Stimulated activated memory B cell treated with anti-CD40 and anti-IgM and Interleukin-4, amounts not matched to agents 10 μg/mL and 1 μg/mL and 100 μg/mL, for 72 hours (primary cell): ENCODE results near the gene CALB2.

Source experiments
- ATAC-seq: fragments of 150-1000 bp; cut with Tn5 transposase; 2 replicates; pipeline ENCODE4 v1.10.0; 2021
- H3K27ac Mint-ChIP-seq: one replicate; pipeline ENCODE4 v1.8.0; 2022; ENCODE audit warnings: mild to moderate bottlenecking, mixed read lengths
- H3K27me3 Mint-ChIP-seq: one replicate; pipeline ENCODE4 v1.8.0; 2022; ENCODE audit warnings: mixed read lengths
- H3K36me3 Mint-ChIP-seq: one replicate; pipeline ENCODE4 v1.8.0; 2022; ENCODE audit warnings: mixed read lengths
- H3K4me1 Mint-ChIP-seq: one replicate; pipeline ENCODE4 v1.8.0; 2022; ENCODE audit warnings: mixed read lengths
- H3K4me3 Mint-ChIP-seq: one replicate; pipeline ENCODE4 v1.8.0; 2022; ENCODE audit warnings: mild to moderate bottlenecking, moderate library complexity, mixed read lengths
- H3K9me3 Mint-ChIP-seq: one replicate; pipeline ENCODE4 v1.8.0; 2022; ENCODE audit warnings: mixed read lengths

The CALB2 gene

DNA sequence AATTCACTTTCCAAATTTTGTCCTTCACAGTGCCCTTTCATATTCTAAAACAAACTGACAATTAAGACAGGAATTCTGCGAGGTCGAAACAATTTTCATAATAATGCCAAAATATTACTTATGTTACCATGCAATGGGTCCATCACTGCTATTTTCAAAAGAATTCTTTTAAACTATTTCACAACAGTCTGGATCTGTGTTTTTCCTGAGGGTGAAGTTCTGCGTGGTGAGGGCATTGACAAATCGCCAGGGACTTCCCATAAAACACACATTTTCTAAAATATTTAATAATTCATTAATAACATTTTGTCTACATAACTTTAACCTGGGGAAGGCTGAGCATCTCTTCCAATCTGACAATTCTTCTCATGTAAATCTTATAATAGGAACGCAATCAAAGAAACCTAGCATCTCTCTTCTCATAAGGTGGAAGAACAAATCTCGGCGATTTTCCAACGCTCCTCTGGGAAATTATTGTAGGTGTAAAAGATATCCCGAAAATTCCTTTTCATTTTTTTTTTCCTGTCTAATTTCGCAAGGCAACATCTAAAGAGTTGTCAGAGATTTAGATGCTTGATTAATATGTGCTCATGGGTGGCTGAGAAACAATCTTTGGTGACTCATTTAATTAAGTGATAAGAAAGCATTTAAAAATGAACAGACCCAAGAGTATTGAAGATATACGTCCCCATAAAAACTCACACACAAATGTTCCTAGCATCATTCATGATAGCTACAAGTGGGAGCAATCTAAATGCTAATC lies 41.5 kb downstream of the CALB2 start:
- H3K4me3 Mint-ChIP-seq: no peak overlapping the region
- no peak overlapping the region for H3K27ac Mint-ChIP-seq
- no peaks in the 10 kb centered on the region for H3K4me1 Mint-ChIP-seq
- H3K9me3 Mint-ChIP-seq: peaks cover 4% of the 10 kb centered on the region
- peaks cover 45% of the 10 kb centered on the region for H3K27me3 Mint-ChIP-seq
- no peak for ATAC-seq
- H3K36me3 Mint-ChIP-seq: no peaks in the 10 kb centered on the region

DNA sequence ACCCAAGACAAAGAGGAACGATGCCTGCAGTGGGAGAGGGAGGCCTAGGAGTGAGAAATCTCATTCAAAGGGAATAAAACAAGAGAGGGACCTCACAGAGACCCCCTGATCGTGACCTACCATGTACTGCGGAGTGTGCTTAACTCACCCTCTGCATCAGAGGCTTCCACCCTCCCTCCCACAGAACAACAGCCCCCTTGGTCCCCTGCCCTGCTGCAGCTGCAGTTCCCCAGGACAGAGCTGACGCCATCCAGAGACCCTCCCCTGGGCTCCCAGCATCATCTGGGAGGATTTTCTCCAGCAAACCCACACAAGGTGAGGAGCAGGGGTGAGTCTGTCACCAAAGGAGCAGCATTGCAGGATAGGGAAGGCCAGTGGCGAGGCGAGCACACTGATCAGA lies 43.5 kb downstream of the CALB2 start:
- no peak overlapping the region for H3K4me3 Mint-ChIP-seq
- no peaks in the 10 kb centered on the region for H3K4me1 Mint-ChIP-seq
- H3K36me3 Mint-ChIP-seq: no peaks in the 10 kb centered on the region
- H3K27ac Mint-ChIP-seq: no peak overlapping the region
- H3K27me3 Mint-ChIP-seq: peaks cover 45% of the 10 kb centered on the region
- peaks cover 4% of the 10 kb centered on the region for H3K9me3 Mint-ChIP-seq
- ATAC-seq: no peak

DNA sequence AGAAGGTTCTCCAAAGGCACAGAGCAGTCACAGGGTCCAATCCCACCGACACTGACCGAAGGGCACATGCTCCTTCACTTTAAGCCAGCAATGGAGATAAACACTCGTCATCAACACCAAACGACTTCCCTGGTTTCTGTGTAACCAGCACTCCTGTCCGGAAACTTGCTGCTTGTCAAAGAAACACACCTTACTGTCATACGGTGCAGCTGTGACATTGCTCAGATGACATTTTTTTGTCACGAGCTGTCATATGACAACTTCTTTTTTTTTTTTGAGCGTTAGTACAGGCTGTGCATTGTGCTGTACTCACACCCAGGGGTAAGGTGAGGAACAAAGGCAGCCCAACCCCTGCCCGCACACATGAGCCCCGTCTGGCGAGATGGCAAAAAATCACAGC lies 44.2 kb downstream of the CALB2 start:
- ATAC-seq: no peak
- Mint-ChIP-seq H3K27me3 (peaks cover 41% of the 10 kb centered on the region), H3K9me3 (peaks cover 4% of the 10 kb centered on the region), H3K4me3 (no peak overlapping the region), H3K4me1 (no peaks in the 10 kb centered on the region), H3K36me3 (no peaks in the 10 kb centered on the region), H3K27ac (no peak overlapping the region)

DNA sequence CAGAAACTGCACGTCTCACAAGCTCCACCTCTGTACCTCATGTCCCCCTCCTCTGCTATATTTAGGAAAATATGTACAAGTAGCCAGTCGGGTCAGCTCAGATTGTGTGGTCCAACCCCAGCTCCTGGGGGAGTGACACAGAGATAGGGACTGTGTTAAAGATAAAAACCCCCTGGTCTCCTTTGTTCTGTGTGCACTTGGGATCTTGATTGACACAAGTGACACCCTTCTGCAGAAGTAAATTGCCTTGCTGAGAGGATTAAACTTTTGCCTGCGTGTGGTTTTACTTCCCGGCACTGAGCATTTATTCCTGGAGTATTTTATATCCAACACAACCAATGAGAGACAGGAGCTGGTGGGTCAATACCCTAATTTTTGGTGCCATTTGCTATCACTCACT lies 45.8 kb downstream of the CALB2 start:
- Mint-ChIP-seq H3K27me3 (peaks cover 49% of the 10 kb centered on the region), H3K36me3 (no peaks in the 10 kb centered on the region), H3K4me1 (no peaks in the 10 kb centered on the region), H3K27ac (no peak overlapping the region), H3K4me3 (no peak overlapping the region), H3K9me3 (peaks cover 4% of the 10 kb centered on the region)
- no peak for ATAC-seq

DNA sequence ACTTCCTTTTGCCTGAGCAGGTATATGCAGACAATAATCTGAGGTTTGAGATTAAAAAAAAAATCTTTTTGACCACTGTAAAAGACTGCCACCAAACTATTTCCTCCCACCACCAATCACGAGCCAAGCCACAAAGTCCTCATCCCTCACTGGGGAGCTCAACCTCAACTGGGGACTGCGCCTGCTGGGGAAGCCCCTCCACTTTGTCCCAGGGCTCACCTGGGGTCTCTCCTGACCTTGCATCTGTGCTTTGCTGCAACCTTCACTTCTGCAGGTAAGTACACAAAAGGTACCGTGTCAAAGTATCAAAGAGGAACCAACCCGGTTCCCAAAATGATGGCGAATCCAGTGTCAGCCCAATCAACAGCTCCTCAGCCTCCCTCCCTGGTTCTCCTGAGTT lies 47.8 kb downstream of the CALB2 start:
- Mint-ChIP-seq H3K4me3 (no peak overlapping the region), H3K36me3 (no peaks in the 10 kb centered on the region), H3K9me3 (peaks cover 4% of the 10 kb centered on the region), H3K4me1 (no peaks in the 10 kb centered on the region), H3K27me3 (peaks cover 68% of the 10 kb centered on the region), H3K27ac (no peak overlapping the region)
- no peak for ATAC-seq

DNA sequence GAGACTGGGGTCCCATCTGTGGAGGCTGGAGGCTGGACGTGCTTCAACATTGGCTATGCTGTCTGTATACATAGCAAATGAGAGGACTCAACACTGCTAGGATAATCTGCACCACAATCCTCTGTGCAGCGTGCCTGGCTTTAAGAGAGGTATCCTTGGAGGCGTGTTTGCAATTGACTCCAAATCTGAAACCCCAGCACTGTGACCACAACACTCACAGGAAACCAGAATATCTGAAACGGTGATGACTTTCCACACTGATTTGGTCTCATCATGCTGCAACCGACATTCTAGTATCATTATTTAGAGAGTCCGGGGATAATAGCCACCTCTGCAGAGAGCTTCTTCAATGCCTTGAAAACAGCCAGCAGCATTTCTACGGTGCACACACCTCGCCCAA lies 48.2 kb downstream of the CALB2 start:
- no peaks in the 10 kb centered on the region for H3K36me3 Mint-ChIP-seq
- no peak overlapping the region for H3K4me3 Mint-ChIP-seq
- ATAC-seq: no peak
- H3K9me3 Mint-ChIP-seq: peaks cover 4% of the 10 kb centered on the region
- no peak overlapping the region for H3K27ac Mint-ChIP-seq
- H3K27me3 Mint-ChIP-seq: peaks cover 69% of the 10 kb centered on the region
- no peaks in the 10 kb centered on the region for H3K4me1 Mint-ChIP-seq

DNA sequence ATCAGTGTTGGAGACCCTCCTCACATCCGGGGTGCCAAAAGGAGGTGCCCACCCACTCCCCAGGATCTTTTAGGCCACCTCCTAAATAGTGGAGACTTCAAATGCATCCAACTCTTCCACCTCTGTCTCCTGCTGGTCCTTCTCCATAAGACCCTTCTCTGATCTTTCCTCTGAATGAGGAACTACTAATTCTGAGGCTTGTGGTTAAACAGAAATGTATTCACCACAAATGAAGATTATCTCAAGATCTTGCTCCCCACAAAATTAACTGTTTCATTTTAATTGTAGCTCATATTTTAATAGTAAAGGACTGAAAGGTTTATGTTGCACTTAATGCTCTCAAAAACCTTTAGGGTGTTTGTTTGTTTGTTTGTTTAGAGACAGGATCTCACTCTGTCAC lies 49.2 kb downstream of the CALB2 start:
- peaks cover 69% of the 10 kb centered on the region for H3K27me3 Mint-ChIP-seq

DNA sequence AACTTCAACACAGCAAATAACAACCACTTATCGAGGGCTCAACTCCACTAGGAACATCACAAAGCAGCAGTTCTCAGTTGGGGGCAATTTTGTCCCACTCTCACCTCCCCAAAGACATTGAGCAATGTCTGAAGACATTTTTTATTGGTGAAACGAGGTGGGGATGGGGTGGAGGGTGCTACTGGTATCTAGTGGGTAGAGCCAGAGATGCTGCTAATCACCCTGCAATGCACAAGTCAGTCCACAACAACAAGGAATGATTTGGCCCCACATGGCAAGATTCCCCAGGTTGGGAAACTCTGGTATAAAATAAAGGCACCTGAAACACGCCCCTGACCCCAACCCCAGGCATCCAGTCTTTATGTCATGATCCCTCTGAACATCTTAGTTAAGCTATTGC lies 50.0 kb downstream of the CALB2 start:
- Mint-ChIP-seq H3K27ac (no peak overlapping the region), H3K36me3 (no peaks in the 10 kb centered on the region), H3K4me3 (no peak overlapping the region), H3K27me3 (peaks cover 64% of the 10 kb centered on the region), H3K9me3 (peaks cover 4% of the 10 kb centered on the region), H3K4me1 (peaks cover 11% of the 10 kb centered on the region)
- no peak for ATAC-seq

More for the DNA sequence above, 49.2 kb downstream of the CALB2 start:
- Mint-ChIP-seq H3K4me1 (peaks cover 8% of the 10 kb centered on the region), H3K27ac (no peak overlapping the region), H3K36me3 (no peaks in the 10 kb centered on the region), H3K9me3 (peaks cover 4% of the 10 kb centered on the region), H3K4me3 (no peak overlapping the region)
- no peak for ATAC-seq

DNA sequence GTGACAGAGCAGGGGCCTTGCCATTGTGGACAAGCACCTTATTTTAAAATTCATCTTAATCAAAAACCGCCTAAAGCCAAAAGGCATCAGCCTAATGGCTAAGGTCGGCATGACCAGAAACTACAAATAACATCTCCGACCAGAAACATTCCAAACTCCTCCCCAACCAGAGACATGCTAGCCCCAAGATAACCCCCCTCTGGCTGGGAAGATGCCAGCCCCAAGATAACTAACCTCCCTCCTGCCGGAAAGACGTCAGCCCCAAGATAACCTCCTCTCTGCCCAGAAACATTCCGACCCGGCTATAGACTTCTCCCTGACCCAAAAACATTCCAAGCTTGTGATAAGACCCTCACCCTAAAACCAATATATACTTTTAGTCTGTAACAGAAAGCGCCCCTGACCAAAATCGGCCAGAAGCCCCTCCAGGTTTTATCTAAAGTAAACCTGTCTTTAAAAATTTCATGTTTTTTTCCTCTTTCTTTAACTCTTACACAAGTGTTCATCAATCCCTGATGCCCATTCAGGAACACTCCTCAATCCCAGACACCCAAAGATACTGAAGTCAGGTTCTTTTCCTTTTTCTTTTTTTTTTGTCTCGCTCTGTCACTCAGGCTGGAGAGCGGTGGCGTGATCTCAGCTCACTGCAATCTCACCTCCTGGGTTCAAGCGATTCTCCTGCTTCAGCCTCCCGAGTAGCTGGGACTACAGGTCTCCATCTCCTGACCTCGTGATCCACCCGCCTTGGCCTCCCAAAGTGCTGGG lies 50.7 kb downstream of the CALB2 start:
- ATAC-seq: no peak
- Mint-ChIP-seq H3K4me3 (no peak overlapping the region), H3K4me1 (peaks cover 11% of the 10 kb centered on the region), H3K27me3 (peaks cover 64% of the 10 kb centered on the region), H3K27ac (no peak overlapping the region), H3K9me3 (peaks cover 2% of the 10 kb centered on the region), H3K36me3 (no peaks in the 10 kb centered on the region)

DNA sequence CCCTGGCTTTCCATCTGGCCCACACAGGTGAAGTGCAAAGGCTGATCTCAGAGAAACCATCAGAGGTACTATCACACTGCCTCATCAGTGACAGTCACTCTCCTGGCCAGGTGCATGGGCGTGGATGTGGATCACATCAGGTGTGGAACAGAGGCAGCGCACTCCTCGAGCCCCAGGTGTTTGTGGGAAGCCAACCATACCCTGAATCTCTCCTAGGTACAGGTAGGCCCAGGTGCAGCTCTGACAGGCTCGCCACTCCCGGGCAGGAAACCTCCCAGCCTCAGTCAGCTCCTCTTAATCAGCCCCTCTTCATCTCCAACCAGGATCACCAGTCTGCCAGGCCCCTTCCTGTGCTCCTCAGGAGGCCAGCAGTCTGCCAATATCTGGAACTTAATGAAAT lies 51.6 kb downstream of the CALB2 start:
- Mint-ChIP-seq H3K4me1 (peaks cover 11% of the 10 kb centered on the region), H3K27ac (no peak overlapping the region), H3K27me3 (peaks cover 65% of the 10 kb centered on the region), H3K9me3 (no peaks in the 10 kb centered on the region), H3K36me3 (no peaks in the 10 kb centered on the region), H3K4me3 (no peak overlapping the region)
- no peak for ATAC-seq

DNA sequence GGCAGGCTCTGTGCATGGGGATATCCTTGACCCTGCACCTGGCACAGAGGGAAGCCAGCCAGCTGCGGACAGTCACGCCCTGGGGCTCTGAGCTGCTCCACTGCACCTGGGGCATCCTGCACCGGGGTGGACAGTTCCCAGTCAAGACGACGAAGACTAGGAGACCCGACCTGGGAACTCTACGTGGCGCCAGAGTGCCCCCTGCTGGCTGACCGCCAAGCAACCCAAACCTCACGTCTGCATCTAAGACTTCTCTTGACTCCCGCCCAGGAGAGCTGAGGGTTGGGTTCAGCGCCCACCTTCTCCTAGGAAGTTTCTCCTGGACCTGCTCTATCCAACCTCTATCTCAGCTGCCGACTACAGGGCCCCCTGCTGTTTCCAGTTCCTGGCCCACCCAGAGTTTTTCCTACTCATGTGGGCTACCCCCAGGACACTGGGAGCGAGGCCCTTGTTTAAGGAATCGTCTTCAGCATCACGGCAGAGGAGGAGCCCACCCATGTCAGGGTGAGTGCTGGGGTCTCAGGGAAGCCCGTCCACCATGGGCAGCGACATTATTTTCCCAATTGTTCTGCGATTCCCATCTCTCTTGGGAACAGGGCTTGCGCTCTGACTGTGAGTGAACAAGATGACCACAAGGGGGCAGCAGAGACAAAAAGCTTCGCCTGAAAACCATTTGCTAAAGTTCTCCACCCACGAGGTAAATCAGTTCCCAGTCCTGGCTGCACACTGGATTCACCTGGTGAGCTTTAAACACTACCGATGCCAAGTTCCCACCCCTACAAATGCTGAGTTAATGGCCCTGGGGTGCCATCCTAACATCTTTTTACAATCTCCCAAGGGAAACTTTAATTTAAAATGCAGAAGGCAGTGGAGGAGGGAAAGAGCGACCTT lies 54.0 kb downstream of the CALB2 start:
- H3K4me1 Mint-ChIP-seq: peaks cover 11% of the 10 kb centered on the region
- H3K36me3 Mint-ChIP-seq: no peaks in the 10 kb centered on the region
- peaks cover 68% of the 10 kb centered on the region for H3K27me3 Mint-ChIP-seq
- no peaks in the 10 kb centered on the region for H3K9me3 Mint-ChIP-seq
- ATAC-seq: peak; percentile 61
- H3K27ac Mint-ChIP-seq: no peak overlapping the region
- no peak overlapping the region for H3K4me3 Mint-ChIP-seq

DNA sequence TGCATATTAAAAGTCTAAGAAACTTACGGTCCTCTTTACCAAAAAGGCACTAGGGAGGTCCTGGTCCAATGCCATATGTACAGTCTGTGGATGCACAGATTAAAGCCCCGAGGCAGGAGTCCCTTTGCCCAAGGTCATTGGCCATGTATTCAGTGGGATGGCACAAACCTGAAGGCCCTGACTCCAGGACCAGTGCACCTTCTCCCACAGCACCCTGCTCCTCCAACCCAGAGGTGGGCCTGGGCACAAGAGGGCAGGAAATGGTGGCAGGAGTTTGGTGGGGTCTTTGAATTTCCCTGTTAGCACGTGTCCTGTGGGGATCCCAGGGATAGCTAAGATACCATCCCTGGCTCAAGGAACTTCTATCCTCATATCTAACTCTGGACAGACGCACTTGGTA lies 54.8 kb downstream of the CALB2 start:
- Mint-ChIP-seq H3K4me1 (peaks cover 11% of the 10 kb centered on the region), H3K36me3 (no peaks in the 10 kb centered on the region), H3K4me3 (no peak overlapping the region), H3K27ac (no peak overlapping the region), H3K9me3 (no peaks in the 10 kb centered on the region), H3K27me3 (peaks cover 64% of the 10 kb centered on the region)
- no peak for ATAC-seq

DNA sequence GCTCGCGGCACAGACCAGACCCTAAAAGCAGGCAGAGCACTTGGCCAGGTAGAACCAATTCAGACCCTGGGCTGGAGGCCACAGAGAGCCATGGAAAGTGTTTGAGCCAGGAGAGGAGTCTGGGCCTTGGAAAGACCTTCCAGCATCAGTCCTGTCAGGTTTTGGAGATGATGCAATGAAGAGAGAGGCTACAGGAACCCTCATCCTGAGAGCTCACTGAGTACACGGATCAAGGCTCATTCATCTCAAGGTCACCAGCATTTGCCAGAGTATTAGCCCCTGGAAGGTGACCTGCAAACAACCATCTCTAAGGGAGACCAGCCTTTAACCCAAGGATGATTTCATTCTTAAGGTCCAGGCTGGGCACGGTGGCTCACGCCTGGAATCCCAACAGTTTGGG lies 55.5 kb downstream of the CALB2 start:
- H3K27ac Mint-ChIP-seq: no peak overlapping the region
- H3K36me3 Mint-ChIP-seq: no peaks in the 10 kb centered on the region
- ATAC-seq: no peak
- H3K4me3 Mint-ChIP-seq: no peak overlapping the region
- H3K4me1 Mint-ChIP-seq: peaks cover 11% of the 10 kb centered on the region
- no peaks in the 10 kb centered on the region for H3K9me3 Mint-ChIP-seq
- peaks cover 57% of the 10 kb centered on the region for H3K27me3 Mint-ChIP-seq

DNA sequence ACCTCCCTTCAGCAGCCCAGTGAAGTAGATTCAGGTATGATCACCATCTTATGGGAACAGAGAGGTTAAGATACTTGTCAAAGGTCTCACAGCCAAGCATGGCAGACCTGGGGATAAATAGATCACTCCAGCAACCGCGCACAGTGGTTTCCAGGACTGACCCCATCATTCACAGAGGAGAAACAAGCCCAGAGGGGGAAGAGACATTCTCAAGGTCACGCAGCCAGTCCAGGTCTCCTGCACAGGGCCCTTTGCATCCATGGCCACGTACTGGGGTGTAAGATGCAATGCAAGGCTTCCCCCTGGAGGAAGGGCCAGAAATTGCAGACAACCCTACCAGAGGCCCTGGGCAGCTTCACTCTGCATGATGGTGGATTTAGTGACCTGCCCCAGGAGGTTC lies 63.4 kb downstream of the CALB2 start:
- Mint-ChIP-seq H3K36me3 (no peaks in the 10 kb centered on the region), H3K27me3 (peaks cover 34% of the 10 kb centered on the region)

DNA sequence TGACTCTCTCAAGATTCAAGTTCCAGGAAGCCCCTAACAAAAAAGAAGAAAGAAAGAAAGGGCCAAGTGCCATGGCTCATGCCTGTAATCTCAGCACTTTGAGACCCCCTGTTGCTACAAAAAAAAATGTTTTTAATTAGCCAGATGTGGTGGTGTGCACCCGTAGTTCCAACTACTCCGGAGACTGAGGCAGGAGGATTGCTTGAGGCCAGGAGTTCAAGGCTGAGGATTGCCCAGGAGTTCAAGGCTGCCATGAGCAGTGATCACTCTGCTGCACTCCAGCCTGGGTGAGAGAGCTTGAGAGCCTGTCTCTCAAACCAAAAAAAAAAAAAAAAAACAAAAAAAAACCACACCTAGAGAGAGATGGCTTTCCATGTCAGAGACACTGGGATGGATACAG lies 64.5 kb downstream of the CALB2 start:
- Mint-ChIP-seq H3K27me3 (peaks cover 45% of the 10 kb centered on the region), H3K27ac (no peak overlapping the region), H3K9me3 (no peaks in the 10 kb centered on the region), H3K36me3 (no peaks in the 10 kb centered on the region), H3K4me3 (no peak overlapping the region), H3K4me1 (peaks cover 7% of the 10 kb centered on the region)
- no peak for ATAC-seq

More for the DNA sequence above, 63.4 kb downstream of the CALB2 start:
- no peak overlapping the region for H3K4me3 Mint-ChIP-seq
- ATAC-seq: no peak
- no peak overlapping the region for H3K27ac Mint-ChIP-seq
- peaks cover 7% of the 10 kb centered on the region for H3K4me1 Mint-ChIP-seq
- no peaks in the 10 kb centered on the region for H3K9me3 Mint-ChIP-seq
